Ovary (tissue), 1 donor: ENCODE measurements around the gene PRSS2.

Experiments used
- EP300 ChIP-seq: sonication (generic); formaldehyde crosslinking; IDR thresholded peaks from one replicate; pipeline ENCODE4 v1.6.1; 2017; ENCODE audit warnings: antibody characterized with exemption
- POLR2A ChIP-seq: fragments of 450-650 bp; IDR thresholded peaks from one replicate; pipeline ENCODE4 v1.6.1; 2017; ENCODE audit warnings: antibody characterized with exemption, mild to moderate bottlenecking, moderate library complexity

DNA sequence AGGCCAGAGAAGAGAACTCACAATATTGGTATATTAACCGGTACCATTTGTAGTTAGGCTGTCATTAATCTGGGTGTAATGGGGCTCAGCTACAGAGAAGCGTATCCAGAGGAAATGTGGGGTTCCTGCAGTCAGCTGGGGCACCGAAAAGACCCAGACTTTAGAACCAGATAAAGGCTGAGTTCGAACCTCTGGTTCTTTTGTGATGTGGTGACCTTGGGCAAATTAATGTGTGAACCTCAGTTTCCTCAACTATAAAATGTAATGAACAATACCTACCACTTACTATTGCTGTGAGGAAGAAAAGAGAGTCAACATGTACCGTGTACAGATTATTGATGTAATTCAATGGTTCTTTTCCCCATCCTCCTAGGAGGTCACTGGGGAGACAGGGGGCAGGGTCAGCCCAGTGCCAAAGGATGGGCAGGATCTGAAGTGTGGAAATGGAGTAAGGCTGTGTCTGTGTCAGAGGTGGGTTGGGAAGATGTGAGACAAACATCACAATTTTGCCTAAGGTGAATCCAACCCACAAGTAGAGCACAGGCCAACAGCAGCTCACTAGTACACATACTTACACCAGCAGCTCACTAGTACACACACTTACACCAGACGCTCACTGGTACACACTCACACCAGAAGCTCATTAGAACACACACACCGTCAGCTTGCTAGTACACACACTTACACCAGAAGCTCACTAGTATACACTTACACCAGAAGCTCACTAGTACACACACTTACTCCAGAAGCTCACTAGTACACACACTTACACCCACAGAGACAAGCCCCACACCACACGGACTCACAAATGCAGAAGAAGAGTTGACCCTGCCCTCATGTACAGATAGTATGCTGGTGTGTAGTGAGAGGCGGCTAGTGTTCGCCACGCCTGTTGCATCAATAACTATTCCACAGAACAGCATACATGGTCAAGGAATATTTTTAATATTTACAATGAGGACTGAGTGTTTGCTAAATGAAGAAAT lies 28.0 kb downstream of the PRSS2 start:
- TF ChIP-seq EP300: no peak
- no peak for TF ChIP-seq POLR2A
